Activated CD4-positive, alpha-beta T cell treated with anti-CD3 and anti-CD28 coated beads for 24 hours (primary cell): Measurements from ENCODE around the gene APOC3.
"Not testable (repeated sequence)": the region's sequence is repeated elsewhere in the genome, so short reads cannot be mapped to it uniquely, and the experiment has no call there.

Source experiments
- DNase-seq, 2 donors: peaks; one replicate each; pipeline ENCODE4 v3.0.0-alpha.2; 2020; ENCODE audit warnings: low read depth in 2 of 2

Gene APOC3

GRCh38 chr11:116829525-116830183, at the start of gene APOC3:
Gene APOC3 (plus strand): TSS chr11:116829907. CDS start chr11:116830583, 676 bp downstream.
- no peak for DNase-seq

- no peak for DNase-seq
These were observed 47.0 kb upstream of the APOC3 start for GRCh38 chr11:116782728-116783127.

GRCh38 chr11:116786326-116786725, 43.4 kb upstream of the APOC3 start:
- DNase-seq = no peak

GRCh38 chr11:116786966-116787365, 42.7 kb upstream of the APOC3 start:
- no peak for DNase-seq

GRCh38 chr11:116787436-116787785, 42.3 kb upstream of the APOC3 start:
- DNase-seq = no peak

GRCh38 chr11:116787786-116788486, 41.8 kb upstream of the APOC3 start, which contains the start of gene ZPR1:
Gene ZPR1 (minus strand): TSS chr11:116788023. CDS start chr11:116787990, 33 bp downstream.
- DNase-seq = peak; percentile 67 to 78

- no peak for DNase-seq
These were observed 41.2 kb upstream of the APOC3 start for GRCh38 chr11:116788534-116788933.

- DNase-seq = no peak
These were observed 40.7 kb upstream of the APOC3 start for GRCh38 chr11:116788975-116789374.

- no peak for DNase-seq
These were observed 39.3 kb upstream of the APOC3 start for GRCh38 chr11:116790167-116791001.

GRCh38 chr11:116791002-116791812, 38.5 kb upstream of the APOC3 start:
- peak; percentile 66 to 70 for DNase-seq

GRCh38 chr11:116791813-116792143, 37.9 kb upstream of the APOC3 start, which contains the start of gene APOA5:
Gene APOA5 (minus strand): TSS chr11:116791879. CDS start chr11:116791860, 19 bp downstream.
- DNase-seq = no peak

- DNase-seq = no peak
These were observed 37.4 kb upstream of the APOC3 start for GRCh38 chr11:116792144-116792868.

GRCh38 chr11:116792869-116793771, 36.6 kb upstream of the APOC3 start:
- DNase-seq = no peak

GRCh38 chr11:116793772-116794097, 36.0 kb upstream of the APOC3 start:
- DNase-seq = no peak

GRCh38 chr11:116794851-116795250, 34.9 kb upstream of the APOC3 start:
- no peak for DNase-seq

- no peak for DNase-seq
These were observed 33.2 kb upstream of the APOC3 start for GRCh38 chr11:116796548-116796947.

- DNase-seq = no peak
These were observed 31.9 kb upstream of the APOC3 start for GRCh38 chr11:116797816-116798215.

- DNase-seq = no peak
These were observed 31.3 kb upstream of the APOC3 start for GRCh38 chr11:116798368-116798767.

- DNase-seq = no peak
These were observed 29.1 kb upstream of the APOC3 start for GRCh38 chr11:116800610-116801009.

GRCh38 chr11:116801662-116802061, 28.0 kb upstream of the APOC3 start:
- not testable (repeated sequence) for DNase-seq
